Fibroblast of mammary gland (primary cell): ENCODE measurements around the gene CLK3.
"Not testable (repeated sequence)": the region's sequence is repeated elsewhere in the genome, so short reads cannot be mapped to it uniquely, and the experiment has no call there.

Experiments
- DNase-seq: peaks from one replicate; pipeline ENCODE4 v3.0.0-alpha.2; 2010; ENCODE audit warnings: low read depth
- H3K4me3 ChIP-seq: 2 replicates; pipeline ENCODE4 v1.5.1; 2011; ENCODE audit warnings: low read depth, mild to moderate bottlenecking, low read length, moderate library complexity; ENCODE audit not compliant: control insufficient read depth
- TF ChIP-seq, protein P1 (sequence below): conservative IDR thresholded peaks from 2 replicates; pipeline ENCODE4 v1.5.1; 2011; ENCODE audit warnings: low read depth, low read length, inconsistent platforms; ENCODE audit not compliant: control insufficient read depth, insufficient read depth

The CLK3 gene

DNA sequence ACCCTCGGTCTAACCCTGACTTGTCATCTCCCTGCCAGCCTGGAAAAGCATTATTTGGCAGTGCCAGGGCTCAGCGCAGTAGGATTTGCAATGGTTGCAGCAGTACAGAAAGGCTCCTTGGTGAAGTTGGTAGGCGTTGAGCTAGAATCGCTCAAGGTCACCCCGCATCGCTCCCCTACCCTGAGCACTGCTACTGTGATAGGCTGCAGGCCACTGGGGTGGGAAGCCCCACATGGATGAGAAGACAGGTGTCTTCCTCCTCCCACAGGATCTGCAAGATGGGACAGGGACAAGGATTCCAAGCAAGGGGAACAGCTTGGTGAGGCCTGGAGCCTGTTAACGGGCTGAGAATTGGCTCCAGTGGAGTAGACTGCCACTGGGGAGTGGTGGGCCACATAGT is 10.7 kb downstream of the CLK3 start:
- H3K4me3 ChIP-seq: no peak overlapping the region
- TF ChIP-seq, protein P1, sequence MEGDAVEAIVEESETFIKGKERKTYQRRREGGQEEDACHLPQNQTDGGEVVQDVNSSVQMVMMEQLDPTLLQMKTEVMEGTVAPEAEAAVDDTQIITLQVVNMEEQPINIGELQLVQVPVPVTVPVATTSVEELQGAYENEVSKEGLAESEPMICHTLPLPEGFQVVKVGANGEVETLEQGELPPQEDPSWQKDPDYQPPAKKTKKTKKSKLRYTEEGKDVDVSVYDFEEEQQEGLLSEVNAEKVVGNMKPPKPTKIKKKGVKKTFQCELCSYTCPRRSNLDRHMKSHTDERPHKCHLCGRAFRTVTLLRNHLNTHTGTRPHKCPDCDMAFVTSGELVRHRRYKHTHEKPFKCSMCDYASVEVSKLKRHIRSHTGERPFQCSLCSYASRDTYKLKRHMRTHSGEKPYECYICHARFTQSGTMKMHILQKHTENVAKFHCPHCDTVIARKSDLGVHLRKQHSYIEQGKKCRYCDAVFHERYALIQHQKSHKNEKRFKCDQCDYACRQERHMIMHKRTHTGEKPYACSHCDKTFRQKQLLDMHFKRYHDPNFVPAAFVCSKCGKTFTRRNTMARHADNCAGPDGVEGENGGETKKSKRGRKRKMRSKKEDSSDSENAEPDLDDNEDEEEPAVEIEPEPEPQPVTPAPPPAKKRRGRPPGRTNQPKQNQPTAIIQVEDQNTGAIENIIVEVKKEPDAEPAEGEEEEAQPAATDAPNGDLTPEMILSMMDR: no peak
- DNase-seq: no peak

DNA sequence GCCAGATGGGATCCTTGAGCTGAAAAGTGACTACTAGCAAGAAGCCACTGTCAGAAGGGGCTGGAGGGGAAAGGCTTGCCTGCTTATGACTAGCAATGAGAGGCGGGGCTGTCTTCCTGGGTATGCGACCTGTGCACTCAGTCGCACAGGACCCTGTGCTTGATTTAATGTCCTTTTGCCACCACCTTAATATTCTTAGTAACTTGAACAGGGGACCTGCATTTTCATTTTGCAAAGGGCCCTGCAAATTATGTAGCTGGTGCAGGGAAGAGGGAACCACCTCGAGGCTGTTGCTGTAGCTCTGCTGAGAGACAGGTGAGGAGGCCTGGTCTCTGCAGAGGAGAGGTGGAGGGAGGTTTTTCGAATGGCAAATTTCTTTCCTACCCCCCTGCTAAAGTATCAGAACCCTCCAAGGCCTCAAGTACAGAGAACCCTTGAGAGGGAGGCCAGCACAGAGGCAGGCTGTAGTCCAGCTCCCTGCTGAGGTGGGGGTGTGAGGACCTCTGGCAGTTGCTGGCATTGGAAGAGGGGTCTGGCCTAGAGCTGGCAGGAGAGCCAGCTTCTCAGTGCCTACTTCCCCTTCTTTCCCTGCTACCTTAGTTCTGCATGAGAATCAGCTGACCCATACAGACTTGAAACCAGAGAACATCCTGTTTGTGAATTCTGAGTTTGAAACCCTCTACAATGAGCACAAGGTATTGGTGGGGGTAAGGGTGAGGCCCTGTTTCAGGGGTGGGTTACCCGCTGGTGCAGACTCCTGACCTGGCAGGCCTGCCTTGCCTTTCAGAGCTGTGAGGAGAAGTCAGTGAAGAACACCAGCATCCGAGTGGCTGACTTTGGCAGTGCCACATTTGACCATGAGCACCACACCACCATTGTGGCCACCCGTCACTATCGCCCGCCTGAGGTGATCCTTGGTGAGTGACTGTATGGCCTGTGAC is 11.4 kb downstream of the CLK3 start:
- TF ChIP-seq, protein P1: no peak
- no peak for DNase-seq
- H3K4me3 ChIP-seq: no peak overlapping the region

DNA sequence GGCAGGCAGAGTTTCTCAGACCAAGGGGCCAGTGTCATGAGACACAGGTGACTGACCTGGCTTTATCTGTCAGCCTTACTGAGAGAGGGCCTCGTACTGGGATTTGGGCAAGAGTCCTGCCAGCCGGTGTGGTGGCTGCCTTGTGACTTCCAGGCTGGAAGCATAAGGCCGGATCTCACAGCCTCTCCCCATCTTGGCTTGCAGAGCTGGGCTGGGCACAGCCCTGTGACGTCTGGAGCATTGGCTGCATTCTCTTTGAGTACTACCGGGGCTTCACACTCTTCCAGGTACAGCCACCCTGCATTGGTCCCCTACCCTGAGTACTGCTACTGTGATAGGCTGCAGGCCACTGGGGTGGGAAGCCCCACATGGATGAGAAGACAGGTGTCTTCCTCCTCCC is 12.1 kb downstream of the CLK3 start:
- TF ChIP-seq, protein P1: no peak
- H3K4me3 ChIP-seq: no peak overlapping the region
- DNase-seq: no peak

DNA sequence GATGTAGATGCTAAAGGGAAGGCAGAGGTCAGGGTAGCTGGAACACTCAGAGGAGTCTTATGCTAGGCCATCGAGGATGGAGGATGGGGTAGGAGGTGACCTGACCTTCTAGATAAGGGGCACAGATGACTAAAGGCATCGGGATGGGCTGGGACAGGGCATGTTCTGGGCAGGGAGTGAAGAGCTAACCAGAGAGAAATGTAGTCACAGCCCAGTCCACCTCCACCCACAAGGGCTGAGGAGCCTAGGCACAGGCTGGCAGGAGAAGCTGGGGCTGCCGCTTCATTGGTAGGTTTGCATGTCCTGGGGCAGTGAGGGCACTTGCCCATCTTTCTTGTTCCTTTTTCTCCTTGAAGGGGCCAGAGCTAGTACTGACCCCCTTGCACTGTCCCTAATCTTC is 12.6 kb downstream of the CLK3 start:
- no peak for DNase-seq
- TF ChIP-seq, protein P1: no peak
- H3K4me3 ChIP-seq: no peak overlapping the region

DNA sequence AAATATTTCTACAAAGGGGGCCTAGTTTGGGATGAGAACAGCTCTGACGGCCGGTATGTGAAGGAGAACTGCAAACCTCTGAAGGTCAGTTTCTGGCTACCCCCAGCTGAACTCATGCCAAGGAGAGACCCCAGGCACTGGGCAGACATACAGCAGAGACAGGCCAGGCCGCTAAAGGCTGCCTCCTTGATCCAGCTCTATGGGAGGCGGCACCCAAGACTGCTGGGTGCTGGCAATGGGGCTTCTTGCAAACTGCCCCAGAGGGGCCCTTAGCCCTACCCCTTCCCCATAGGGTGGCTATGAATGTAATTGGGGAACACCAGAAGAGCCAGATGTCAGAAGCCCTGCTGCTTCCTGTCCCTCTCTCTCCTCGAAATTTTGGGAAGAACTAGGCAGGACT is 13.3 kb downstream of the CLK3 start:
- TF ChIP-seq, protein P1: no peak
- no peak overlapping the region for H3K4me3 ChIP-seq
- DNase-seq: no peak

DNA sequence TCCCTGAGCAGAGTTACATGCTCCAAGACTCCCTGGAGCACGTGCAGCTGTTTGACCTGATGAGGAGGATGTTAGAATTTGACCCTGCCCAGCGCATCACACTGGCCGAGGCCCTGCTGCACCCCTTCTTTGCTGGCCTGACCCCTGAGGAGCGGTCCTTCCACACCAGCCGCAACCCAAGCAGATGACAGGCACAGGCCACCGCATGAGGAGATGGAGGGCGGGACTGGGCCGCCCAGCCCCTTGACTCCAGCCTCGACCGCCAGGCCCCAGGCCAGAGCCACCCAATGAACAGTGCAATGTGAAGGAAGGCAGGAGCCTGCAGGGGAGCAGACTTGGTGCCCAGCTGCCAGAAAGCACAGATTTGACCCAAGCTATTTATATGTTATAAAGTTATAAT is 14.1 kb downstream of the CLK3 start:
- H3K4me3 ChIP-seq, DNase-seq: not testable (repeated sequence)

DNA sequence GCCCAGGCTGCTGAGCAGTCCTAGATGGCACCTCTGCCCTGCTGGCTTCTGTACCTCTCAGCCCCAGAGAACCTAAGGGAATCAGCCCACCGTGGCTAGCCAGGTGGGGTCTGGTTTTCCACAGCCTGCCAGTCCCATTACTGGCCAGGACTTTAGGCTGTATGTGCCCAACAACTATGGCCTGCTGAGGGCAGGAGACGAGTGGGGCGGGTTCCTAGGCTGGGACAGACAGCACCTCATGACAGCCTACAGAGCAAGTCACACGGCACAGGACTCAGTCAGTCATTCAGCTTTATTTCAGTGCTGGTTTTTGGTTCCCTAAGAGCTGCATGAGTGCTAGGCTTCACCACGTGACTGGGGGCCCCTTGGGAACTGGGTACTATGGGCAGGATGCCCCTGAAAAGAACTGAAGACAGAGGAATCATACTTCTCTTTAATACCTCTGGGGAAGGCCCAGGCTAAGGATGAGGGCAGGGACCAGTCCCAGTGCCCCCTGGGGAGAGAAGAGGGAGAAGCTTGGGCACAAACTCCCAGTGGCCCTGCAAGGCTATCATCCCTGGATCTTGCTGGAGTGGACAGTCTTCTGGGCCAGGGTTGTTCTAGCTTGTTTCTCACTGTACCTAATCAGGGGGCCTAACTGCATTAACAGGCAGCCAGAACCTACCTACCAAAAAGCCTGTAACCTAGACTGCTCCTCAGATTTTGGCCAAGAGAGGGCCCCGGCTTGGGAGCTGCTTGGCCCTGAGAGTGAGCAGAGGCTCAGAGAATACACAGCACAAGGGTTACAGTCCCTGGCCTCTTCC is 14.8 kb downstream of the CLK3 start:
- TF ChIP-seq, protein P1: peak; percentile 12
- DNase-seq: no peak
- no peak overlapping the region for H3K4me3 ChIP-seq
